Kidney epithelial cell (primary cell): ENCODE data around the gene VWF. TPM values are rescaled to one million over a fixed set of nuclear protein-coding genes. Genes with fewer than 3 reads are reported as not detected.

ENCODE experiments used
- DNase-seq: peaks from one replicate; pipeline ENCODE4 v3.0.0-alpha.2; 2010; ENCODE audit warnings: low read depth
- H3K27me3 ChIP-seq: 2 replicates; pipeline ENCODE4 v1.6.0; 2011; ENCODE audit warnings: low read length; ENCODE audit not compliant: control insufficient read depth, insufficient read depth
- H3K36me3 ChIP-seq: 2 replicates; pipeline ENCODE4 v1.5.1; 2011; ENCODE audit warnings: low read length; ENCODE audit not compliant: control insufficient read depth, insufficient read depth
- H3K4me3 ChIP-seq: 2 replicates; pipeline ENCODE4 v1.5.1; 2011; ENCODE audit warnings: low read depth, mild to moderate bottlenecking, control low read depth, low read length
- CTCF ChIP-seq: IDR thresholded peaks from 2 replicates; pipeline ENCODE4 v1.5.1; 2011; ENCODE audit warnings: mild to moderate bottlenecking, moderate library complexity, low read length, control low read depth, inconsistent platforms; ENCODE audit not compliant: insufficient read depth, poor library complexity, severe bottlenecking
- total RNA-seq: library from RNA; depleted of rRNA; stranded (reverse); fragments of >200 nt; gene quantifications from 2 replicates; pipeline ENCODE4 v1.2.3, GENCODE V29; 2015

The VWF gene
- total RNA-seq, 1 donor from 2014 or later: 0.42 TPM

GRCh38 chr12:5966486-5967095, 157.9 kb downstream of the VWF start:
- no peak for TF ChIP-seq CTCF
- DNase-seq: no peak
- peaks cover 7% of the 10 kb centered on the region for H3K27me3 ChIP-seq
- H3K4me3 ChIP-seq: no peak overlapping the region
- H3K36me3 ChIP-seq: no peaks in the 10 kb centered on the region

GRCh38 chr12:5965950-5966383, 158.5 kb downstream of the VWF start:
- peak; percentile 92 for TF ChIP-seq CTCF
- H3K36me3 ChIP-seq: no peaks in the 10 kb centered on the region
- no peak overlapping the region for H3K4me3 ChIP-seq
- H3K27me3 ChIP-seq: peaks cover 7% of the 10 kb centered on the region
- DNase-seq: no peak

DNA sequence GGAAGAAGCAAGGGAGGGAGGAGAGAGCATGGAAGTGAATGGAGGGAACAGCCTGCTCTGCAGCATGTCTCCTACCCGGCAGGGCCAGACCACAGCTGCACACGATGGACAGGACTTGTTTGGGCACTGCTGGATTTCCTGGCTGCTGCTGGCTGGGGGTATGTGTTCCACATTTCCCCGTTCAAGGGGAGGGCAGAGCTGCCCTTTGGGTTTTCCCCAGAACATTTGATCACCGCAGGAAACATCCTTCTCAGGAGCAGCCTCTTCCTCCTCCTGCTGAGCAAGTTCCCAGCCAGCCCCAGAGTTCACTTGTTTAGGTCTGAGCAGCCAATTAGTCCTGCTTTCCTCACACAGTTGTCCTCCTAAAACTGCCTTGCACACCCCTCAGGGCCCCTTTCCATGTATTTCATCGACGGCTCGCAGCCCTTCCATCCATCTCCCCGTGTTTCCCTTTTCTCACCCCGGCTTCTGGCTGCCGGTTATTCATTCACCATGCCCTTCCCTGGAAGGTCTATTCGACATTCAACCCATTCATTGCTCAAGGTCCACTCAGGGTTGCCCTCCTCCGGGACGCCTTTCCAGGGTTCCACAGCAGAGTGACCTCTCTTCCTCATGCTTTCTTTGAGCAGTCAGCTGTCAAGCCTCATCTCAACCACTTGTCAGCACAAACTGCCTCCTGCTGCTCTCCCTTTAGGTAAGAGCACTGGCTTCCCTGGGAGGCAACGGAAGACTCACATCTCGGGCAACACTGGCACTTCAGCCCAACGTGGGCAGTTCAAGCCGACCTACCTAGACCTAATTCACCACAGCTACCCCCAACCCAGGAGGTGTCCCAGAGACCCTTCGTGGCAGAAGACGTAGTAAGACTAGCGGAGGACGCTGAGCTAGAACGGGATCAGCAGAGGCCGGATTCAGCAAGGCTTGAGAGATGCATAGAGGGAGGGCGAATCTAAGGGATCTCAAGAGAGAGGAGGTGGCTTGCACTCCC, 159.3 kb downstream of the VWF start:
- no peak overlapping the region for H3K4me3 ChIP-seq
- H3K36me3 ChIP-seq: no peaks in the 10 kb centered on the region
- no peak for DNase-seq
- H3K27me3 ChIP-seq: peaks cover 7% of the 10 kb centered on the region
- no peak for TF ChIP-seq CTCF

GRCh38 chr12:5963515-5963914, 161.0 kb downstream of the VWF start:
- Histone ChIP-seq H3K36me3 (no peaks in the 10 kb centered on the region), H3K27me3 (peaks cover 7% of the 10 kb centered on the region), H3K4me3 (no peak overlapping the region)
- TF ChIP-seq CTCF: no peak
- DNase-seq: no peak

- no peak for TF ChIP-seq CTCF
- no peak for DNase-seq
- H3K36me3 ChIP-seq: no peaks in the 10 kb centered on the region
- H3K27me3 ChIP-seq: peaks cover 7% of the 10 kb centered on the region
- H3K4me3 ChIP-seq: no peak overlapping the region
Observed at GRCh38 chr12:5960783-5961182, 163.7 kb downstream of the VWF start.
